Measurements from ENCODE around the gene ADCY5.

Gene ADCY5

GRCh38 chr3:123283657-123284398, 165.1 kb downstream of the ADCY5 start:
- Histone ChIP-seq H3K36me3 (ENCODE audit: control insufficient read depth in 1 of 2, insufficient read depth in 2 of 2, low read length in 2 of 2) (peaks cover 0 to 45% of the 10 kb centered on the region in 2 donors), H3K4me3 (ENCODE audit: low read depth in 1 of 2, low read length in 2 of 2) (no peak overlapping the region), H3K9me3 (ENCODE audit: control insufficient read depth in 1 of 2, low read length in 2 of 2) (no peaks in the 10 kb centered on the region), H3K27me3 (ENCODE audit: low read depth, low read length) (no peaks in the 10 kb centered on the region), H3K4me1 (ENCODE audit: control insufficient read depth in 1 of 2, insufficient read depth in 2 of 2, low read length in 2 of 2) (no peaks in the 10 kb centered on the region), H3K27ac (ENCODE audit: low read length) (no peak overlapping the region)

DNA sequence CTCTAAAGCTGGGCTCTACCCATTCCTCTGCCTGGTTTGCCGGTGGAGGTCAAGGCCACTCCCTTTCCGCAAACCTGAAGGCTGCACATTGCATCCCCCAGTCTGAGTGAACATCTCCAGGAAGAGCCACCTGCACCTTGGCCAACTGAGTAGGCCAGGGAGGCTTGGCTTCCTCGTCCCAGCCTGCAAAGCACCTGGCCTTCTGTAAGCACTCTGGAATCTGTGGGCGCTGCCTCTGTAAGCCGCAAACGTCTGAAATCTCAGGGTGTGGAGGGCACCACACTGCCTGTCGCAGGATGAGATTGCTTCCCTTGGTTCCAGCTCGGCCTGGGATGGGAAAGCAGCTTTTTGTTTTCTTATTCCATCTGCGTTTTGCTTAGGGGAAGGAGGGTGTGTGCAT, 165.8 kb downstream of the ADCY5 start:
- Histone ChIP-seq H3K27ac (ENCODE audit: low read length) (no peak overlapping the region), H3K4me3 (ENCODE audit: low read depth in 1 of 2, low read length in 2 of 2) (no peak overlapping the region), H3K27me3 (ENCODE audit: low read depth, low read length) (no peaks in the 10 kb centered on the region), H3K36me3 (ENCODE audit: control insufficient read depth in 1 of 2, insufficient read depth in 2 of 2, low read length in 2 of 2) (peaks cover 0 to 45% of the 10 kb centered on the region in 2 donors), H3K4me1 (ENCODE audit: control insufficient read depth in 1 of 2, insufficient read depth in 2 of 2, low read length in 2 of 2) (no peaks in the 10 kb centered on the region), H3K9me3 (ENCODE audit: control insufficient read depth in 1 of 2, low read length in 2 of 2) (no peaks in the 10 kb centered on the region)

DNA sequence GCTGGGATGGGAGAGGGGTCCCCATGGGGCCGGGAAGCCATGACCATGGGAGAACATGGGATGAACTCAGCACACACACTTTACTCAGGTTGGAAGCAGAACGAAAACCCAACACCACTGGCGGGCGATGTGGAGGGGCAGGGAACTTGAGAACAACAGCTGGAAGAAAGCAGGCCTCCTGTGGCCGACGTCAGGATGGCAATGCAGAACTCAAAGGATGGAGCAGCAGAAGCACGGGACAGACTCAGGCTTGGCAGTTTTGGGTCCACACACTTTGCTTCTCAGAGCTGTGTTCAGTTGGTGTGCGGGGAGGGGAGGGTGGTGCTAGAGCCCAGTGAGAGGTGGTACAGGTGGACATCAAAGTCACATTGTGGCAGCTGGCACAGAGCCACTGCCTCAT, 166.4 kb downstream of the ADCY5 start:
- Histone ChIP-seq H3K36me3 (ENCODE audit: control insufficient read depth in 1 of 2, insufficient read depth in 2 of 2, low read length in 2 of 2) (peaks cover 0 to 44% of the 10 kb centered on the region in 2 donors), H3K4me3 (ENCODE audit: low read depth in 1 of 2, low read length in 2 of 2) (no peak overlapping the region), H3K27ac (ENCODE audit: low read length) (no peak overlapping the region), H3K4me1 (ENCODE audit: control insufficient read depth in 1 of 2, insufficient read depth in 2 of 2, low read length in 2 of 2) (no peaks in the 10 kb centered on the region), H3K9me3 (ENCODE audit: control insufficient read depth in 1 of 2, low read length in 2 of 2) (no peaks in the 10 kb centered on the region), H3K27me3 (ENCODE audit: low read depth, low read length) (no peaks in the 10 kb centered on the region)

DNA sequence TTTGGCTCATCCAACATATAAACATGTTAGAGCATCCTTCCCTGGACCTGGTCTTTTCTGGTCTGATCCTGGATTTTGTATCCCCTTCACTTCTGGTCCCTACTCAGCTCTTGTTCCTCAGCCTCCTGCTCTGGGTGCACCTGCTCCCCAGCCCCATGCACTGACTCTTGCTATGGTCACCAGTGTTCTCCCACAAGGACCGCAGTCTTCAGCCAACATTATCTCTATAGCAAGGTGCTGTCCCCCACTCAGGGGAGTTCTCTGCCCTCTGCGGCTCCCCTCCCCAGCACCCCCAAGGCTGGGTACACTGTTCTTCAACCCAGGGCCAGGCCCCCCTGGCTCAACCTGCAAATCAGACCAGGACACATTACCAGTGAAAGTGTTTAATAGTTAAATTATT, 167.0 kb downstream of the ADCY5 start:
- no peaks in the 10 kb centered on the region for H3K9me3 ChIP-seq (ENCODE audit: control insufficient read depth in 1 of 2, low read length in 2 of 2)
- H3K4me1 ChIP-seq (ENCODE audit: control insufficient read depth in 1 of 2, insufficient read depth in 2 of 2, low read length in 2 of 2): no peaks in the 10 kb centered on the region
- H3K36me3 ChIP-seq (ENCODE audit: control insufficient read depth in 1 of 2, insufficient read depth in 2 of 2, low read length in 2 of 2): peaks cover 0 to 39% of the 10 kb centered on the region in 2 donors
- H3K27ac ChIP-seq (ENCODE audit: low read length): no peak overlapping the region
- no peak overlapping the region for H3K4me3 ChIP-seq (ENCODE audit: low read depth in 1 of 2, low read length in 2 of 2)
- H3K27me3 ChIP-seq (ENCODE audit: low read depth, low read length): no peaks in the 10 kb centered on the region

DNA sequence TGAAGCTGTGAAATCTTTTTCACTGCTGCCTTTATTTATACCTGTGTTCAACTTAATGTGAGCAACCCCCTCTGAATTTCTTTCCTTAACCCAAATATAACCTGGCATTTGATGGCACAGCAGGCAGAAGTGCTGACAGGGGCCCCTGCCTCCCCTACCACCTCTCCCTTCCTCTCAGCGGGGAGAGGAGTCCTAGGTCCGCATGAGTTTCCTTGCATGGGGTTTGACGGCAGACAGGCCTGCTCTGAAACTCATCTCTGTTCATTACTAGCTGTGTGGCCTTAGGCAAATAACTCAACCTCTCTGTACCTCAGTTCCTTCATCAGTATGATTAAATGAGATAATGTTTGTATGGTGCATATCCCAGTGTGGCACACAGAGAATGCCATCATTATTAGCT, 167.5 kb downstream of the ADCY5 start:
- Histone ChIP-seq H3K27me3 (ENCODE audit: low read depth, low read length) (no peaks in the 10 kb centered on the region), H3K4me3 (ENCODE audit: low read depth in 1 of 2, low read length in 2 of 2) (no peak overlapping the region), H3K4me1 (ENCODE audit: control insufficient read depth in 1 of 2, insufficient read depth in 2 of 2, low read length in 2 of 2) (no peaks in the 10 kb centered on the region), H3K36me3 (ENCODE audit: control insufficient read depth in 1 of 2, insufficient read depth in 2 of 2, low read length in 2 of 2) (peaks cover 0 to 39% of the 10 kb centered on the region in 2 donors), H3K9me3 (ENCODE audit: control insufficient read depth in 1 of 2, low read length in 2 of 2) (no peaks in the 10 kb centered on the region), H3K27ac (ENCODE audit: low read length) (no peak overlapping the region)

DNA sequence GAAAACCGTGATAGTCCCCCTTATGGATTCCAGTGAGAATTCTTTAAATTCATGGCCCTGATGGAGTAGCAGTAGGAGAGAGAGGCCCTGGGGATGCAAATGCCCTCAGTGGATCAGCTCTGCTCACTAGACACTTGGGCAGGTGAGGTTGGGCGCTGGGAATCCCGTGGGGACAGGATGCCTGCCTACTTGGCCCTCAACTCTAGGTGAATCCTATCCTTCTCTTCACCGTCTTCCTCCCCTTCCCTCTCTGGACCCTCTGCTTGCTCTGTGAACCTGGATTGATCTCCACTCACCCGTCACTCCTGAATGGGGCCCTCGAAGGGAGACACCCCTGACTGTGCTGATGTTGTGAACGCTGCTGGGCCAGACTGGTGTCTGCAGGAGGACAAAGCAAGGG, 169.8 kb downstream of the ADCY5 start:
- H3K27ac ChIP-seq (ENCODE audit: low read length): no peak overlapping the region
- H3K36me3 ChIP-seq (ENCODE audit: control insufficient read depth in 1 of 2, insufficient read depth in 2 of 2, low read length in 2 of 2): peaks cover 0 to 18% of the 10 kb centered on the region in 2 donors
- no peaks in the 10 kb centered on the region for H3K9me3 ChIP-seq (ENCODE audit: control insufficient read depth in 1 of 2, low read length in 2 of 2)
- H3K4me1 ChIP-seq (ENCODE audit: control insufficient read depth in 1 of 2, insufficient read depth in 2 of 2, low read length in 2 of 2): no peaks in the 10 kb centered on the region
- no peak overlapping the region for H3K4me3 ChIP-seq (ENCODE audit: low read depth in 1 of 2, low read length in 2 of 2)
- no peaks in the 10 kb centered on the region for H3K27me3 ChIP-seq (ENCODE audit: low read depth, low read length)

DNA sequence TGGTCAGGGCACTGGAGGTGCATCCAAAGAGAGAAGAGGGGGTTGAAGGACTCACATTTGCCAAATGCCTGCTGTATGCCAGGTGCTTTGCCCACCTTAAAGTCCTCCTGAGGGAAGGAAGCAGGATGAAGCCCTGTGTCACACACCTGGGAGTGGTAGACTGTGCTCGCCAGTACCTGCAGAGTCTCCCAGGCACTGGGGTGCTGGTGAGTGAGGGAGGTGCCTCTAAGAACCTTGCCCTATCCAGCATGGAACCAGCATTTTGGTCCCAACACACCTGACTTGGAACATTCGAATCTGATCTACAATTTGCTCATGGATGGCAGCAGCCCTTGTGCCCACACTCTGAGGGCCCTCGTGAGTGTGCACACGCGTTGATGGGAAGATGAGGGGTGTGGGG, 170.4 kb downstream of the ADCY5 start:
- peaks cover 0 to 16% of the 10 kb centered on the region in 2 donors for H3K36me3 ChIP-seq (ENCODE audit: control insufficient read depth in 1 of 2, insufficient read depth in 2 of 2, low read length in 2 of 2)
- no peaks in the 10 kb centered on the region for H3K27me3 ChIP-seq (ENCODE audit: low read depth, low read length)
- H3K9me3 ChIP-seq (ENCODE audit: control insufficient read depth in 1 of 2, low read length in 2 of 2): no peaks in the 10 kb centered on the region
- H3K27ac ChIP-seq (ENCODE audit: low read length): no peak overlapping the region
- no peak overlapping the region for H3K4me3 ChIP-seq (ENCODE audit: low read depth in 1 of 2, low read length in 2 of 2)
- H3K4me1 ChIP-seq (ENCODE audit: control insufficient read depth in 1 of 2, insufficient read depth in 2 of 2, low read length in 2 of 2): no peaks in the 10 kb centered on the region

GRCh38 chr3:123277106-123277505, 171.8 kb downstream of the ADCY5 start:
- no peaks in the 10 kb centered on the region for H3K4me1 ChIP-seq (ENCODE audit: control insufficient read depth in 1 of 2, insufficient read depth in 2 of 2, low read length in 2 of 2)
- H3K27me3 ChIP-seq (ENCODE audit: low read depth, low read length): no peaks in the 10 kb centered on the region
- H3K4me3 ChIP-seq (ENCODE audit: low read depth in 1 of 2, low read length in 2 of 2): no peak overlapping the region
- no peaks in the 10 kb centered on the region for H3K9me3 ChIP-seq (ENCODE audit: control insufficient read depth in 1 of 2, low read length in 2 of 2)
- H3K36me3 ChIP-seq (ENCODE audit: control insufficient read depth in 1 of 2, insufficient read depth in 2 of 2, low read length in 2 of 2): peaks cover 0 to 10% of the 10 kb centered on the region in 2 donors
- no peak overlapping the region for H3K27ac ChIP-seq (ENCODE audit: low read length)

DNA sequence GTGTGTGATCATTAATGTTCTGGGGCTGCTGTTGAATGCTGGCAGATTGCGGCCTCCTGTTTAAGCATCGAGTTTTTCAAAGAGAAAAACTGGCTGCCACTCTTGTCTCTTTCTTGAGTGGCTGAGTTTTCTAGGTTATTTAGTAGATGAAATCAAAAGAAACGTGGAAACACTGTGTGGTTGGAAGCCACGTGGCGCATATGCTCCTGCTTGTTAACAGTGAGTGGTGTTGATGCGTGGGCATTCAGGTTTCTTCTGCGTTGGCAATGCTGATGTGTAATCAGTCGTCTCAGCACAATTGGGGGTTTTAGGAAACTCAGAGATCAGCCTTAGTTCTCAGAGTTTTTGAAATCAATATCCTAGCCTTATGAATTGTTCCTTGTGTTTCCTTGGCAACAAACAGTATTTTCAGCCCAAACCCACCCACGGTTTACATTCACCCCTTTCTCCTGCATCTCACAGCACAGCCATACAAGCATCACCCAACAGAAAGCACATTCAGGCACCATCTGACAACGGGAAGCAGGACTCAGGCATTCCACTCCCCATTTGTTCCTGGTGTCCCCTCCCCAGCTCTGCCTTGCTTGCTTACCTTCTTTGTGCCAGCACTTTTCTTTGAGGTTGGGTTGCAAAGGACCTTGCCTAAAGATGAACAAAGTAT, 172.4 kb downstream of the ADCY5 start:
- no peak overlapping the region for H3K4me3 ChIP-seq (ENCODE audit: low read depth in 1 of 2, low read length in 2 of 2)
- H3K27me3 ChIP-seq (ENCODE audit: low read depth, low read length): no peaks in the 10 kb centered on the region
- H3K4me1 ChIP-seq (ENCODE audit: control insufficient read depth in 1 of 2, insufficient read depth in 2 of 2, low read length in 2 of 2): peaks cover 0 to 5% of the 10 kb centered on the region in 2 donors
- H3K27ac ChIP-seq (ENCODE audit: low read length): no peak overlapping the region
- peaks cover 0 to 7% of the 10 kb centered on the region in 2 donors for H3K36me3 ChIP-seq (ENCODE audit: control insufficient read depth in 1 of 2, insufficient read depth in 2 of 2, low read length in 2 of 2)
- H3K9me3 ChIP-seq (ENCODE audit: control insufficient read depth in 1 of 2, low read length in 2 of 2): no peaks in the 10 kb centered on the region

GRCh38 chr3:123275691-123276090, 173.2 kb downstream of the ADCY5 start:
- peaks cover 0 to 5% of the 10 kb centered on the region in 2 donors for H3K4me1 ChIP-seq (ENCODE audit: control insufficient read depth in 1 of 2, insufficient read depth in 2 of 2, low read length in 2 of 2)
- no peaks in the 10 kb centered on the region for H3K9me3 ChIP-seq (ENCODE audit: control insufficient read depth in 1 of 2, low read length in 2 of 2)
- no peak overlapping the region for H3K27ac ChIP-seq (ENCODE audit: low read length)

GRCh38 chr3:123272547-123272946, 176.3 kb downstream of the ADCY5 start:
- Histone ChIP-seq H3K27me3 (ENCODE audit: low read depth, low read length) (no peaks in the 10 kb centered on the region), H3K4me3 (ENCODE audit: low read depth in 1 of 2, low read length in 2 of 2) (no peak overlapping the region), H3K4me1 (ENCODE audit: control insufficient read depth in 1 of 2, insufficient read depth in 2 of 2, low read length in 2 of 2) (peaks cover 0 to 5% of the 10 kb centered on the region in 2 donors), H3K36me3 (ENCODE audit: control insufficient read depth in 1 of 2, insufficient read depth in 2 of 2, low read length in 2 of 2) (peaks cover 0 to 7% of the 10 kb centered on the region in 2 donors), H3K27ac (ENCODE audit: low read length) (no peak overlapping the region), H3K9me3 (ENCODE audit: control insufficient read depth in 1 of 2, low read length in 2 of 2) (no peaks in the 10 kb centered on the region)

More at GRCh38 chr3:123275691-123276090, 173.2 kb downstream of the ADCY5 start:
- H3K4me3 ChIP-seq (ENCODE audit: low read depth in 1 of 2, low read length in 2 of 2): no peak overlapping the region
- peaks cover 0 to 7% of the 10 kb centered on the region in 2 donors for H3K36me3 ChIP-seq (ENCODE audit: control insufficient read depth in 1 of 2, insufficient read depth in 2 of 2, low read length in 2 of 2)
- no peaks in the 10 kb centered on the region for H3K27me3 ChIP-seq (ENCODE audit: low read depth, low read length)

All from muscle layer of duodenum (tissue), 2 donors.